Peyer's patch (tissue), 4 donors: ENCODE measurements around the gene PXDN.

Experiments
- CTCF ChIP-seq, 6 experiments: fragments of 450-650 bp in 4 of 6; fragments of 200-600 bp in 2 of 6; sonication (generic) in 1 of 6; IDR thresholded peaks; one replicate each; pipeline ENCODE4 v1.5.1; 2017 to 2019; ENCODE audit warnings: antibody characterized with exemption in 6 of 6, mild to moderate bottlenecking in 3 of 6, moderate library complexity in 1 of 6
- POLR2A ChIP-seq, 2 donors: fragments of 450-650 bp; IDR thresholded peaks; one replicate each; pipeline ENCODE4 v1.5.1; 2017; ENCODE audit warnings: antibody characterized with exemption in 2 of 2, mild to moderate bottlenecking in 2 of 2, moderate library complexity in 2 of 2

- TF ChIP-seq CTCF (IDR thresholded peaks at IDR 0.05) = no peak
- no peak for TF ChIP-seq POLR2A (IDR thresholded peaks at IDR 0.05)
These were observed 47.5 kb upstream of the PXDN start for GRCh38 chr2:1791685-1792435.
